ENCODE measurements around the gene EXOC5.

DNA sequence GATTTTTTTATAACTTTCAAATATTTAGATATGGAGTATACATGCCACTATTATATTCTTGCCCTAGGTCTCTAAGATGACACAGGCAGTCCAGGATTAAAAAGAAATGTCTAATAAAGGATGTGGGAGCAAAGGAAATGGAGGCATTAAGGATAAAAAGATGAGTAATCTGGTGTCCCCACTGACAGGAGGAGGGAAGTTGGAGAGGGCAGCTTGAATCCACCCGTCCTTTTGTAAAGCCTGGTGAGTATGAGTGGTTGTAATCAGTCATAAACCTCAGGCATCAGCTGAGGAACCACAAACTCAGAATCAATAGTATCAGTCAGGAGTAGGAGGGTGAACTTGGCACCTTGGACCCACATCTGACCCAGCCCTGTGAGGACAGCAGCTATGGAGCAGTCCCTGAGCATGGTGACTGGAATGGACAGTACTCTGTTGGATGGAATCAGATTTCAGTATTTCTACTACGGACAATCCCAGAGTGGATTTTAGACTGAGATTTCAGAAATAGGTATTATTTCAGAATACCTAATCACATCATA, 100.5 kb downstream of the EXOC5 start:
- TF ChIP-seq, protein P1, sequence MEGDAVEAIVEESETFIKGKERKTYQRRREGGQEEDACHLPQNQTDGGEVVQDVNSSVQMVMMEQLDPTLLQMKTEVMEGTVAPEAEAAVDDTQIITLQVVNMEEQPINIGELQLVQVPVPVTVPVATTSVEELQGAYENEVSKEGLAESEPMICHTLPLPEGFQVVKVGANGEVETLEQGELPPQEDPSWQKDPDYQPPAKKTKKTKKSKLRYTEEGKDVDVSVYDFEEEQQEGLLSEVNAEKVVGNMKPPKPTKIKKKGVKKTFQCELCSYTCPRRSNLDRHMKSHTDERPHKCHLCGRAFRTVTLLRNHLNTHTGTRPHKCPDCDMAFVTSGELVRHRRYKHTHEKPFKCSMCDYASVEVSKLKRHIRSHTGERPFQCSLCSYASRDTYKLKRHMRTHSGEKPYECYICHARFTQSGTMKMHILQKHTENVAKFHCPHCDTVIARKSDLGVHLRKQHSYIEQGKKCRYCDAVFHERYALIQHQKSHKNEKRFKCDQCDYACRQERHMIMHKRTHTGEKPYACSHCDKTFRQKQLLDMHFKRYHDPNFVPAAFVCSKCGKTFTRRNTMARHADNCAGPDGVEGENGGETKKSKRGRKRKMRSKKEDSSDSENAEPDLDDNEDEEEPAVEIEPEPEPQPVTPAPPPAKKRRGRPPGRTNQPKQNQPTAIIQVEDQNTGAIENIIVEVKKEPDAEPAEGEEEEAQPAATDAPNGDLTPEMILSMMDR (IDR thresholded peaks at IDR 0.05): no peak
- TF ChIP-seq EP300 (IDR thresholded peaks at IDR 0.05) (no peak), POLR2A (IDR thresholded peaks at IDR 0.05; ENCODE audit: low read depth) (no peak), POLR2AphosphoS5 (IDR thresholded peaks at IDR 0.05) (no peak)

Data from esophagus muscularis mucosa (tissue), 4 donors.